HUES6 (cell line): ENCODE data around the gene ST6GALNAC5.

ENCODE experiments used
- H3K27ac ChIP-seq: 2 replicates; pipeline ENCODE4 v1.7.0; 2013; ENCODE audit warnings: low read depth, mild to moderate bottlenecking, low read length, inconsistent platforms
- H3K27me3 ChIP-seq: 2 replicates; pipeline ENCODE4 v1.6.1; 2013; ENCODE audit warnings: low read length; ENCODE audit not compliant: control insufficient read depth, insufficient read depth
- H3K36me3 ChIP-seq: 2 replicates; pipeline ENCODE4 v1.6.1; 2013; ENCODE audit warnings: low read length; ENCODE audit not compliant: control insufficient read depth, insufficient read depth
- H3K4me1 ChIP-seq: 2 replicates; pipeline ENCODE4 v1.6.1; 2013; ENCODE audit warnings: low read length; ENCODE audit not compliant: control insufficient read depth, insufficient read depth
- H3K4me3 ChIP-seq: 2 replicates; pipeline ENCODE4 v1.5.1; 2013; ENCODE audit warnings: low read depth, low read length
- H3K9ac ChIP-seq: one replicate; pipeline ENCODE4 v1.6.1; 2013; ENCODE audit warnings: mild to moderate bottlenecking, low read length
- H3K9me3 ChIP-seq: 2 replicates; pipeline ENCODE4 v1.6.1; 2013; ENCODE audit warnings: low read depth, low read length; ENCODE audit not compliant: control insufficient read depth, insufficient read depth

The ST6GALNAC5 gene

DNA sequence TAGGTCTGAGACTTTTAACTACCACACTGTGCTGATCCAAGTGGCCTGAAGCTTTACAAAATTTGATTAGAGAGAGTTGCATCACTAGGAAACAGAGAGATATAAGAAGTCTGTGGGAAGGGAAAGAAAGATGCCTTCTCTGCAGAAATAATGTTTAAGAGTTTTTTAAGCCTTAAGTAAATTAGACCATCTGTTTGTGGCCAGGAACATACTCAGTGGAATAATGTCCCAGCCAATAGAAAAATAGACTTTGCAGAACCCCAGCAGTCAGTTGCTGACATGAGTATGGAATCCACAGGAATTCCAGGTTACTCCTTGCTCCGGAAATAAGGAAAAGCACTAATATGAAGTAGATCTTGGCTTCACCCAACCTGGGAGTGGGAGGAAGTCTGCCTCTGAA, 144.8 kb downstream of the ST6GALNAC5 start:
- no peak overlapping the region for H3K9ac ChIP-seq
- H3K36me3 ChIP-seq, result no peaks in the 10 kb centered on the region
- no peak overlapping the region for H3K4me3 ChIP-seq
- H3K27me3 ChIP-seq, result no peaks in the 10 kb centered on the region
- no peaks in the 10 kb centered on the region for H3K9me3 ChIP-seq
- peaks cover 13% of the 10 kb centered on the region; the same call in 1 of the 2 replicates for H3K4me1 ChIP-seq
- H3K27ac ChIP-seq, result no peak overlapping the region

DNA sequence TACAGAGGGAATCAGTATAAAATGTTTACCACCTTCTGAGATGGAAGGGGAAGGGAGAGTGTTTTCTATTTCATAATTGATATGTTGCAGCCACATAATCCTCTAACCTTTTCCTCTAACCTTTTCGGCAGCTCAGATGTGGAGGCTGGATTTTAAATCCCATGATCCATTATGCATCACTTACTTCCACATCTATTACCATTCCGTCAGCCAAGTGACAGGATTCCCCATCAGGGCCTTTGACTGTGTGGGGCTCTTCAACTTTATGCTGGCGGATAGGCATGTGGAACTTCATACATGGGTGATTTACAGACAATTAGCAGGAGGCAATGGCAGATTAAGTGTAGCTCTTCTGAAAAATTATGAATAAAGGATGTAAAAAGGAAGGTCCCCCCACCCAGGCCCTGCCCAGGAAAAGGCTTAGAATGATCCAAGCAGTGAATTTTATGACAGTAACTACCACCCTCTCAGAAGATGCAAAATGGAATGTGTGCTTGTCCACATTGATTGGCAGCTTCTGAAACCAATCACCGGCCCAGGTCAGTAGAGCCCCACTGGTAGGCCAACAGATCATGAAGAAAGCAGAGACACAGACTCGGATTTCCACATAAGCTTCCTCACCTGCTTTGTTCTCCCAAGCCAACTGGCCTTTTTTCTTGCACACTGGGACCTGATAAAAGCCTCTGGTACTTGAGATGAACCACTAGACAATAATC, 147.0 kb downstream of the ST6GALNAC5 start:
- peaks cover 25% of the 10 kb centered on the region for H3K4me1 ChIP-seq

DNA sequence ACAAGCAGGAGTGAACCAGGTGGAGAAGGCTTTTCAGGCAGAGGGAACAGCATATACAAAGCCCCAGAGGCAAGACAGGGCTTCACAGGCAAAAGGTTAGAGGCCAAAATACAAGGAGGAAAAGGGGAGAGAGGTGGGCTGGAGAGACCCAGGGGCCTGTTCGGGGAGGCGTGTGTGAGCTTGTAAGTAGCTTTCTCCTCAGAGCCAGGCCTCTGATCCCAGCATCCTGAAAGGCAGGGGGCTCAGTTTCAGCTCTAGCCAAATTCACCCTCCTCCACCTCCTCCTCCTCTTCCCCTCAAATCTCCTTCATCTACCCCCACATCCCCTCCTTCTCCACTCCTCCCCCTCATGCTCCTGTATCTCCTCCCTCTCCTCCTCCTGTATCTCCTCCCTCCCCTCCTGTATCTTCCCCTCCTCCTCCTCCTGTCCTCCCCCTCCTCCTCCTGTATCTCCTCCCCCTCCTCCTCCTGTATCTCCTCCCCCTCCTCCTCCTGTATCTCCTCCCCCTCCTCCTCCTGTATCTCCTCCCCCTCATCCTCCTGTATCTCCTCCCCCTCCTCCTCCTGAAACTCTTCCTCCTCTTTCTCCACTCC, 148.6 kb downstream of the ST6GALNAC5 start:
- Histone ChIP-seq H3K4me3 (no peak overlapping the region), H3K27ac (no peak overlapping the region), H3K4me1 (peaks cover 24% of the 10 kb centered on the region)

More for the DNA sequence above, 147.0 kb downstream of the ST6GALNAC5 start:
- Histone ChIP-seq H3K4me3 (no peak overlapping the region), H3K27me3 (no peaks in the 10 kb centered on the region), H3K9ac (no peak overlapping the region), H3K36me3 (no peaks in the 10 kb centered on the region), H3K9me3 (no peaks in the 10 kb centered on the region), H3K27ac (no peak overlapping the region)

DNA sequence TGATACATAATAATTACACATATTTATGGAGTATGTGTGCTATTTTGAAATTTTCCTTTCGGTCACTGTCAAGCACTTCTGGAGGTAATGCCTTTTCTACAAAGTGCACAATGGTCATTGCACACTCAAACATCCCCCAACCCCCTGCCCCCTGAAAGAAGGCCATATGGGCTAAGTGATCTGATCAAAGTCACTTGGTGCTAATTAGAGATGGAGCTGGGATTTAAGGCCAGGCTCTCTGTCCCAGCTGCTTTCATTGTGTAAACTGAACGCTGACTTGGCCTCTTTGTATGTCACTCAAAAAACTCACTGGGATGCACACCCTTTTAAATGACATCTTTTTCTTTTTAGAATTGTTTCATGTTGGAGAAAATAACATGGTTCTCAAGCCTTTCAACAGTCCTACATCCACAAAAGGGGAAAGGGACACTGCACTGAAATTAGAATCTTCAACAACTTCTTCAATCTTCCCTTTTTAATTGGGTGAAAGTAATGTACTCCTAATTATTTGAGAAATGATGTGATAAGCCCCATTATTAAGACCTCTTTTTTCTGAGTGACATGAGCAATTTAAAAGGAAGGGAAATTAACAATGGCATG, 149.2 kb downstream of the ST6GALNAC5 start:
- Histone ChIP-seq H3K27ac (no peak overlapping the region), H3K9ac (no peak overlapping the region), H3K9me3 (no peaks in the 10 kb centered on the region), H3K4me3 (no peak overlapping the region), H3K4me1 (peaks cover 19% of the 10 kb centered on the region), H3K36me3 (no peaks in the 10 kb centered on the region), H3K27me3 (no peaks in the 10 kb centered on the region)

More for the DNA sequence above, 148.6 kb downstream of the ST6GALNAC5 start:
- H3K9me3 ChIP-seq, result no peaks in the 10 kb centered on the region
- no peaks in the 10 kb centered on the region for H3K27me3 ChIP-seq
- H3K9ac ChIP-seq, result no peak overlapping the region
- H3K36me3 ChIP-seq, result no peaks in the 10 kb centered on the region

DNA sequence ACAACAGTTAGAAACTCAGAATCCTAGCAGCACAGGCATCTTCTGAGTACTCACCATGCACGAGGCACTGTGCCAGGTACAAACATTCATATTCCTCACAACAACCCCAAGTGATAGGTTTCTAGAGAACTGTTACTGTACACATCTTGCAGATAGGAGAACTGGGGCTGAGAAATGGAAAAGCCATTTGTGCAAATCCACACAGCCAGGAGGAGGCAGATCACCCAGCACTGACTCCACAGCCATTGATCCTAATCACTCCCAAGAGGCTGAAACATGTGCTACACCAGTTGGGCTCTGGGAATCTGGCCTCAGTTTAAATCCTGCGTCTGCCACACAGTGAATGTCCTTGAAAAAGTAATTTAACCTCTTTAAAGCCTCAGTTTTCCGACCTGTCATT, 151.0 kb downstream of the ST6GALNAC5 start:
- Histone ChIP-seq H3K9me3 (no peaks in the 10 kb centered on the region), H3K4me3 (no peak overlapping the region), H3K4me1 (peaks cover 16% of the 10 kb centered on the region), H3K9ac (no peak overlapping the region), H3K27me3 (no peaks in the 10 kb centered on the region), H3K27ac (no peak overlapping the region; the same call in 1 of the 2 replicates), H3K36me3 (no peaks in the 10 kb centered on the region)

DNA sequence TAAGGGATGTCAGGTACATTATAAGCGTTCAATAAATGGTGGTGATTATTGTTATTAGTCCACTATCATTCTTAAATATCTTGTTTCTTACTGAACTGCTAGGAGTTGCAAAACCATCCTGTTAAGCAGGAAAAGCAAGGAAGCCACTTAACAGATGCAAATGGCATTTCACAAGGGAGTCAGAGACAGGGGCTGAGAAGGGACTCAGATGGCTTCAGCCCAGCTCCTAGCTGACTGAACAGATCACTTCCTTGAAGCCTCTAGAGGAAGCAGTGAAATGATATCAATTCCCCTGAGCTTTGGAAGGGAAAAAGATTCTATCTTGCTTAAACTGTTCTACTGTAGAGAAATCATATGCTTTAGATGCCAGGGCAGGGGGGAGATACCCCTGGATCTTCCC, 151.5 kb downstream of the ST6GALNAC5 start:
- Histone ChIP-seq H3K36me3 (no peaks in the 10 kb centered on the region), H3K9ac (no peak overlapping the region)

DNA sequence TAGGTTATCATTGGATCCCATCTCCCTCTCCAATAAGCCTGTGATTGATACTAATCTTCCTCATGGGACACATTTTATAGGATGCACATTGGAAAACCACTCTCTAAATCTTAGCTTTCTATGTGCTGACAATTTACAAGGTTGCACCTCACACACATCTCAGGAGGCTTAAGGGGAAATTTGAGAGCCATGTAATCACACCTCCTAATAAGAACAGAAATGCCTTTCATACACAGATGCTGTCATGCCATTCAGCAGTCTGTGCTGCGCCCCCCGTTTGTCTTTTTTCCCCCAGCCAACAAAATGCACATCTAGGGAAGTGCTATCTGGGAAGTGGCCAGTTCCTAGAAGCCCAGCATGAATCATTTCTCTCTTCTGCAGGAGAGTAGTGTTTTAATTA, 154.5 kb downstream of the ST6GALNAC5 start:
- Histone ChIP-seq H3K36me3 (no peaks in the 10 kb centered on the region), H3K9me3 (no peaks in the 10 kb centered on the region), H3K4me3 (no peak overlapping the region), H3K27ac (no peak overlapping the region), H3K27me3 (no peaks in the 10 kb centered on the region), H3K4me1 (peaks cover 32% of the 10 kb centered on the region), H3K9ac (no peak overlapping the region)

More for the DNA sequence above, 151.5 kb downstream of the ST6GALNAC5 start:
- H3K9me3 ChIP-seq, result no peaks in the 10 kb centered on the region
- no peak overlapping the region for H3K4me3 ChIP-seq
- H3K4me1 ChIP-seq, result peaks cover 16% of the 10 kb centered on the region
- H3K27me3 ChIP-seq, result no peaks in the 10 kb centered on the region
- no peak overlapping the region for H3K27ac ChIP-seq

DNA sequence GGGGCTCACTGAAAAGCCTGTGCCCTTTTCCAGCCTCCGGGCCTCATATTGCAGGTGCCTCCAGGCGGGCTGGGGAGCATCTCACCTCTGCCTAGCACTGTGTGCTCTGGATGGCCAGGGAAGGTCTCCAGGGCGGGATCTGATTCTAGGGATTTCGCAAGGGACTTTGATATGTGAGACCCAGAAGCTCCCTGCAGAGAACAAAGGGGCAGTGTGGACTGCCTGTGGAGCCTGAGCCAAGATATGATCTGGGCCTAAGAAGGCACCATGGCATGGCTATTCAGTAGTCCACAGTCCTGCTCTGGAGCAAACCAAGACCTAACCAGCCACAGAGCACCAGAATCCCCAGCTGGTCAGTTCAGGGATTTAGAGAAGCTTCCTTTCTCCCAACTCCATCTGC, 157.2 kb downstream of the ST6GALNAC5 start:
- no peak overlapping the region for H3K4me3 ChIP-seq
- H3K9ac ChIP-seq, result no peak overlapping the region

DNA sequence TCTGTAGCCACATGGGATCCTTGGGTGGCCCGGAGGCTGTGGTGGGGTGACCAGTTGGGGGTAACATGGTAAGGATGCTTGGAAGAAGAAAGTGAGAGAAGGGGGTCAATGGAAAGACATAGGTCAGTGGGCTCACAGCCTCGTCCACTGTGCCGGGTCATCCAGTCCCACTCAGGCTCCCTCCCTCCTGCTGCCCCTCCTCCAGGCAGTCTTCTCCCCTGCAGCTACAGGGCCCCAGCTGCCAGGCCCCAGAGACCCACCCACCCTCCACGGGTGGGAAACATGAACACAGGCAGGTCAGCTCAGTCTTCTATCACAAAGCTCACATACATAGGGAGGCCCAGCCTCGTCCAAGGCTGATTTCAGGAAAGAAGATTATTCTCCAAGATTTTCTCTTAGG, 158.3 kb downstream of the ST6GALNAC5 start:
- H3K36me3 ChIP-seq, result no peaks in the 10 kb centered on the region
- peaks cover 23% of the 10 kb centered on the region for H3K4me1 ChIP-seq
- no peaks in the 10 kb centered on the region for H3K27me3 ChIP-seq
- H3K9ac ChIP-seq, result peak overlapping the region; percentile 45
- no peaks in the 10 kb centered on the region for H3K9me3 ChIP-seq
- H3K27ac ChIP-seq, result peak overlapping the region; percentile 29; the same call in 1 of the 2 replicates
- no peak overlapping the region for H3K4me3 ChIP-seq

More for the DNA sequence above, 157.2 kb downstream of the ST6GALNAC5 start:
- Histone ChIP-seq H3K27ac (no peak overlapping the region), H3K9me3 (no peaks in the 10 kb centered on the region), H3K27me3 (no peaks in the 10 kb centered on the region), H3K36me3 (no peaks in the 10 kb centered on the region), H3K4me1 (peaks cover 20% of the 10 kb centered on the region)

DNA sequence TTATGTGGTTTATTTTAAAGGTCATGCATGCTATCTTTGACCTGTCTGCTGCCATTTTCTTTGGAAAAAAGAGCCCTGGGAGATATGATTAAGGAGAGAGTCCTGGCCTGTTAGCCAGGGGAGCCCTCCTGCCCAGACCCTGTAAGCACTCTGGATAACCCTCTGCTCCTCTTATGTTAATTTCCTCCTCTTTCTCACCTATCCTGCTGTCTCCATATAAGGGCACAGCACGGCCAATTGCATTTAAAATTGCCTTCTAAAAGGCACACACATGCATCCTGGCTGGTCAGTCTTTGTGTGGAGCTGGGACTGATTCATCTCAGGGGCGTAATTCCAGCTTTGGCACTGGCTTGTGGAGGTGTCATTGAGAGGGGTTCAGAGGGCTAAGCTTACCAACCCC, 158.9 kb downstream of the ST6GALNAC5 start:
- no peaks in the 10 kb centered on the region for H3K9me3 ChIP-seq
- H3K36me3 ChIP-seq, result no peaks in the 10 kb centered on the region
- H3K27me3 ChIP-seq, result no peaks in the 10 kb centered on the region
- peak overlapping the region; percentile 49 for H3K9ac ChIP-seq
- H3K27ac ChIP-seq, result peak overlapping the region; percentile 29; the same call in 1 of the 2 replicates
- no peak overlapping the region for H3K4me3 ChIP-seq
- H3K4me1 ChIP-seq, result peaks cover 23% of the 10 kb centered on the region

DNA sequence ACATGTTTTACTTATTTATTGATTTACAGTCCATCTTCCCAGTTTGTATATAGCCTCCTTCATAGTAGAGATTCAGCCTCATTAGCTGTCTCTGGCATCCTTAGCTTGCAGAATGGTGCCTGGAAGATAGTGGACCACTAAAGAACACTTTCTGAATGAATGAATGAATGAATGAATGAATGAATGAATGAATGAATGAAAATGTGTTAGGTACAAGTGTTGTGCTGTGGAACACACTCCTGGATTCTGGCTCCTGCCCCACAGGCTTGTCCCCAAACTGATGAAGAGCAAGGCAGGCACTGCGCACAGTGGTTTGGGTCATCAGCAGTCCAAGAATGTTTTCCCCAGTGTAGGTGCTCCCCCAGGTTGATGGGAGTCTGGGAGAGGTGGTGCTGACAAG, 159.4 kb downstream of the ST6GALNAC5 start:
- Histone ChIP-seq H3K4me1 (peaks cover 23% of the 10 kb centered on the region), H3K27me3 (no peaks in the 10 kb centered on the region), H3K9ac (peak overlapping the region; percentile 49), H3K27ac (no peak overlapping the region), H3K36me3 (no peaks in the 10 kb centered on the region), H3K9me3 (no peaks in the 10 kb centered on the region), H3K4me3 (no peak overlapping the region)
